T-helper 1 cell treated with Interleukin-12 subunit alpha and Interleukin-12 subunit beta and Interleukin-4 antibody, amounts not matched to agents 30 μg/mL and 1 μg/mL, for 36 hours (primary cell): ENCODE measurements around the gene STK11IP.

Experiments
- H3K27ac Mint-ChIP-seq: one replicate; pipeline ENCODE4 v1.8.0; 2021; ENCODE audit warnings: mild to moderate bottlenecking, mixed read lengths
- H3K27me3 Mint-ChIP-seq: one replicate; pipeline ENCODE4 v1.8.0; 2021; ENCODE audit warnings: low read depth, mixed read lengths
- H3K36me3 Mint-ChIP-seq: one replicate; pipeline ENCODE4 v1.8.0; 2021; ENCODE audit warnings: low read depth, mixed read lengths
- H3K4me1 Mint-ChIP-seq: one replicate; pipeline ENCODE4 v1.8.0; 2021; ENCODE audit warnings: low read depth, mixed read lengths
- H3K4me3 Mint-ChIP-seq: one replicate; pipeline ENCODE4 v1.8.0; 2021; ENCODE audit warnings: mild to moderate bottlenecking, moderate library complexity, mixed read lengths
- H3K9me3 Mint-ChIP-seq: one replicate; pipeline ENCODE4 v1.8.0; 2021; ENCODE audit warnings: mixed read lengths

STK11IP gene

GRCh38 chr2:219615036-219615435, 17.4 kb downstream of the STK11IP start:
- Mint-ChIP-seq H3K27ac (peak overlapping the region; percentile 28), H3K36me3 (peaks cover 15% of the 10 kb centered on the region), H3K9me3 (no peaks in the 10 kb centered on the region), H3K4me1 (peaks cover 5% of the 10 kb centered on the region), H3K4me3 (no peak overlapping the region), H3K27me3 (no peaks in the 10 kb centered on the region)

GRCh38 chr2:219615894-219616293, 18.2 kb downstream of the STK11IP start:
- H3K4me1 Mint-ChIP-seq, result peaks cover 5% of the 10 kb centered on the region
- no peaks in the 10 kb centered on the region for H3K9me3 Mint-ChIP-seq
- H3K4me3 Mint-ChIP-seq, result no peak overlapping the region
- H3K27ac Mint-ChIP-seq, result no peak overlapping the region
- peaks cover 13% of the 10 kb centered on the region for H3K36me3 Mint-ChIP-seq
- no peaks in the 10 kb centered on the region for H3K27me3 Mint-ChIP-seq

GRCh38 chr2:219616550-219616949, 18.9 kb downstream of the STK11IP start:
- no peaks in the 10 kb centered on the region for H3K9me3 Mint-ChIP-seq
- H3K36me3 Mint-ChIP-seq, result peaks cover 9% of the 10 kb centered on the region
- H3K27me3 Mint-ChIP-seq, result no peaks in the 10 kb centered on the region
- H3K4me3 Mint-ChIP-seq, result no peak overlapping the region
- no peak overlapping the region for H3K27ac Mint-ChIP-seq
- H3K4me1 Mint-ChIP-seq, result peaks cover 5% of the 10 kb centered on the region

GRCh38 chr2:219618733-219619122, 21.1 kb downstream of the STK11IP start:
- Mint-ChIP-seq H3K27me3 (peaks cover 5% of the 10 kb centered on the region), H3K4me3 (no peak overlapping the region), H3K4me1 (no peaks in the 10 kb centered on the region), H3K36me3 (peaks cover 8% of the 10 kb centered on the region), H3K9me3 (no peaks in the 10 kb centered on the region), H3K27ac (no peak overlapping the region)

- peaks cover 10% of the 10 kb centered on the region for H3K27me3 Mint-ChIP-seq
- no peak overlapping the region for H3K27ac Mint-ChIP-seq
- H3K4me1 Mint-ChIP-seq, result no peaks in the 10 kb centered on the region
- H3K36me3 Mint-ChIP-seq, result peaks cover 8% of the 10 kb centered on the region
- no peaks in the 10 kb centered on the region for H3K9me3 Mint-ChIP-seq
- H3K4me3 Mint-ChIP-seq, result no peak overlapping the region
Measured at GRCh38 chr2:219619235-219619634, 21.6 kb downstream of the STK11IP start.

- Mint-ChIP-seq H3K36me3 (no peaks in the 10 kb centered on the region), H3K9me3 (no peaks in the 10 kb centered on the region), H3K27me3 (peaks cover 17% of the 10 kb centered on the region), H3K4me3 (no peak overlapping the region), H3K4me1 (no peaks in the 10 kb centered on the region), H3K27ac (no peak overlapping the region)
Measured at GRCh38 chr2:219620546-219620945, 22.9 kb downstream of the STK11IP start.

GRCh38 chr2:219621935-219622334, 24.3 kb downstream of the STK11IP start:
- Mint-ChIP-seq H3K36me3 (no peaks in the 10 kb centered on the region), H3K4me3 (no peak overlapping the region), H3K27me3 (peaks cover 27% of the 10 kb centered on the region), H3K27ac (no peak overlapping the region), H3K9me3 (no peaks in the 10 kb centered on the region), H3K4me1 (peaks cover 4% of the 10 kb centered on the region)

GRCh38 chr2:219622472-219622871, 24.8 kb downstream of the STK11IP start:
- Mint-ChIP-seq H3K27ac (no peak overlapping the region), H3K27me3 (peaks cover 30% of the 10 kb centered on the region), H3K9me3 (no peaks in the 10 kb centered on the region), H3K4me1 (peaks cover 5% of the 10 kb centered on the region), H3K4me3 (no peak overlapping the region), H3K36me3 (no peaks in the 10 kb centered on the region)

GRCh38 chr2:219624565-219624964, 26.9 kb downstream of the STK11IP start:
- Mint-ChIP-seq H3K9me3 (no peaks in the 10 kb centered on the region), H3K27me3 (peaks cover 42% of the 10 kb centered on the region), H3K4me1 (peaks cover 5% of the 10 kb centered on the region), H3K36me3 (no peaks in the 10 kb centered on the region), H3K27ac (no peak overlapping the region), H3K4me3 (no peak overlapping the region)

- no peaks in the 10 kb centered on the region for H3K9me3 Mint-ChIP-seq
- H3K27ac Mint-ChIP-seq, result no peak overlapping the region
- no peak overlapping the region for H3K4me3 Mint-ChIP-seq
- H3K27me3 Mint-ChIP-seq, result peaks cover 42% of the 10 kb centered on the region
- H3K36me3 Mint-ChIP-seq, result no peaks in the 10 kb centered on the region
- peaks cover 5% of the 10 kb centered on the region for H3K4me1 Mint-ChIP-seq
Measured at GRCh38 chr2:219625179-219625578, 27.5 kb downstream of the STK11IP start.

- Mint-ChIP-seq H3K4me3 (peak overlapping the region; percentile 66), H3K9me3 (no peaks in the 10 kb centered on the region), H3K4me1 (peaks cover 5% of the 10 kb centered on the region), H3K27me3 (peaks cover 42% of the 10 kb centered on the region), H3K27ac (no peak overlapping the region), H3K36me3 (no peaks in the 10 kb centered on the region)
Measured at GRCh38 chr2:219626540-219626939, 28.9 kb downstream of the STK11IP start.

GRCh38 chr2:219627103-219628100, 29.7 kb downstream of the STK11IP start, which contains the start of gene SLC4A3:
SLC4A3 (plus strand) TSS chr2:219627630; CDS start chr2:219627993, 363 bp downstream.
- Mint-ChIP-seq H3K9me3 (no peaks in the 10 kb centered on the region), H3K4me1 (peaks cover 5% of the 10 kb centered on the region), H3K36me3 (no peaks in the 10 kb centered on the region), H3K27me3 (peaks cover 42% of the 10 kb centered on the region), H3K27ac (no peak within 1 kb of the TSS), H3K4me3 (peak within 1 kb of the TSS; percentile 66)

GRCh38 chr2:219628235-219628985, 30.8 kb downstream of the STK11IP start:
- H3K27me3 Mint-ChIP-seq, result peaks cover 36% of the 10 kb centered on the region
- no peaks in the 10 kb centered on the region for H3K36me3 Mint-ChIP-seq
- no peak overlapping the region for H3K4me3 Mint-ChIP-seq
- H3K9me3 Mint-ChIP-seq, result no peaks in the 10 kb centered on the region
- peaks cover 5% of the 10 kb centered on the region for H3K4me1 Mint-ChIP-seq
- H3K27ac Mint-ChIP-seq, result no peak overlapping the region

- Mint-ChIP-seq H3K4me1 (peaks cover 5% of the 10 kb centered on the region), H3K4me3 (no peak overlapping the region), H3K27ac (no peak overlapping the region), H3K27me3 (peaks cover 31% of the 10 kb centered on the region), H3K9me3 (no peaks in the 10 kb centered on the region), H3K36me3 (no peaks in the 10 kb centered on the region)
Measured at GRCh38 chr2:219628986-219629901, 31.6 kb downstream of the STK11IP start.
